Stimulated activated CD8-positive, alpha-beta memory T cell treated with anti-CD3 and anti-CD28 coated beads, Interleukin-12 subunit alpha, Interleukin-12 subunit beta, amount 100 ng/mL, for 1 hour (primary cell): ENCODE measurements around the gene ACOX1.

Experiments used
- DNase-seq: peaks from one replicate; pipeline ENCODE4 v3.0.0-alpha.2; 2020; ENCODE audit warnings: low read depth

ACOX1 gene

GRCh38 chr17:75891605-75892555 is 87.1 kb downstream of the ACOX1 start:
- DNase-seq: no peak
